ENCODE measurements around the gene DGKB.

DNA sequence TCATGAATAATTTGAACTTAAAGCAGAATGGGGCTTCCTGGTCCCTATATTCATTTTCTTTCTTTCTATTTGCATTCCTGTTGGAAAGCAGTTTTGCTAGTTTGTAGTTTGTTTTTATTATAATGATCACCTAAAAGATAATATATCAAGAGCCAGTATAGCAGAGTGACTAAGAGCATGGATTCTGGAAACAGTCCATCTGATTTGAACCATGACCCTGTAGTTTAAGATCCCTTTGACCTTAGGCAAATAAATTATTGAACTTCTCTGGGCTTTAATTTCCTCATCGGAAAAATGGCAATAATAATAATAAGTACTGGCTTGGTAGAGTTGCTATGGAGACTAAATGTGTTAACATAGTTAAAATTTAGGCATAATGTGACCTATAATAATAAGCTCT lies 76.1 kb downstream of the DGKB start:
- TF ChIP-seq CTCF (conservative IDR thresholded peaks at IDR 0.05 in 1 of 2, IDR thresholded peaks at IDR 0.05 in 1 of 2; ENCODE audit: extremely low read depth in 1 of 2, insufficient read depth in 1 of 2, low read depth in 1 of 2, low read length in 2 of 2) (no peak), EZH2 (IDR thresholded peaks at IDR 0.05; ENCODE audit: borderline replicate concordance, low read length) (no peak)

Measured in mammary epithelial cell (primary cell).